ENCODE results near the gene SMARCB1.

Gene SMARCB1

DNA sequence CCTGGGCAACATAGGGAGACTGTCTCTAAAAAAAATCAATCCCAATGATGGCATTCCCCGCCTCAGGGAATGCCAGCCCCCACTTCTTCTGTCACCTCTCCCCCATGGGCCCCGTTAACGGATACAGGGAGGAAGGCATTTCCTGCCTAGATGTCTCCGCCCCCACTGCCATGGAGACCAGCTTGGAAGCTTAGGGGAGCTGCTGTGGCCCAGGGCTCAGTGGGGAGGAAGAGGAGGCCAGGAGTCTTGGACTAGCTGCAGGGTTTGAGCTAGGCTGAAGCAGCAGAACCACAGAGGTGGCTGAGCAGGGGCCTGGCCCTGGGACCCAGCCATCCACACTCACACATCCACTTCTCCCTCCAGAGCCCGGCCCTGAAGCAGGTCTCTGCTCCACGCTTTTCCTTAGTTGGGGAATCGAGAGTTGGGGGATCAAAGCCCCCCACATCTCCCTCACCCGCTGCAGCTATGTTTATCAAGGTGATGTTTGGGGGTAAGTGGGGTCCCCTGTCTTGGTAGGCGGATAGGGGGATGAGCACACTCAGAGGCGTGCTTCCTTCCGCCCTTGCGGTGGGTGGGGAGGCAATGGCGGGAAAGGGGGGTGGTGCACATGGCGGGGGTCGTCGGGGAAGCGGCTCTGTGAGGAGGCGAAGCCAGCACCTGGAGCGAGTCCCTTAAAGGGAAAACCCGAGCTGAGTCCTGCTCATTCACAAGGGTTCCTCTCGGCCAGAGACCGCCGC is 23.8 kb upstream of the SMARCB1 start, which contains the start of gene C22orf15:
Gene C22orf15 (plus strand): TSS at position 149 of the 737 bp plus-strand sequence. CDS start 317 bp downstream, at position 466.
- DNase-seq = peak in 1 of 2 donors; percentile 18

GRCh38 chr22:23763579-23763945 is 23.2 kb upstream of the SMARCB1 start:
- DNase-seq = peak in 1 of 2 donors; percentile 44

GRCh38 chr22:23763954-23764353 is 22.8 kb upstream of the SMARCB1 start:
- DNase-seq = no peak

- no peak for DNase-seq
These were observed 21.6 kb upstream of the SMARCB1 start for GRCh38 chr22:23764899-23765881.

- no peak for DNase-seq
These were observed 19.5 kb upstream of the SMARCB1 start for GRCh38 chr22:23767303-23767672.

GRCh38 chr22:23767673-23768548 is 18.9 kb upstream of the SMARCB1 start, which contains the start of gene CHCHD10:
Gene CHCHD10 (minus strand): TSS chr22:23767972. CDS start chr22:23767874, 98 bp downstream.
- peak; percentile 69 to 77 for DNase-seq

GRCh38 chr22:23769321-23769965 is 17.3 kb upstream of the SMARCB1 start:
- no peak for DNase-seq

DNA sequence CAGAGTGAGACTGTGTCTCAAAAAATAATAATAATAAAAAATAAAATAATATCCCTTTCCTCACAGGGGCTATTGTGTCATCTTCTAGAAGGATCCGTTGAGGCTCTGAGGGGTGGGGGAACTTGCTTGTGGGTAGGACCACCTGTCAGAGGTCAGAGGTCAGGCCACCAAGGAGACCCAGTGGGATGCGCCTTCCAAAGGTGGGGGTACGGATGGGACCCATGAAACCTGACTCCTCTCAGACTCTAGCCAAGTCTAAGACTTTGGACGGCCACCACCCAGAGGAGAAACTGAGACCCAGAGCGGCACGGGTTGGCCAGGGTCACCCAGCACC is 14.5 kb upstream of the SMARCB1 start:
- DNase-seq = no peak

DNA sequence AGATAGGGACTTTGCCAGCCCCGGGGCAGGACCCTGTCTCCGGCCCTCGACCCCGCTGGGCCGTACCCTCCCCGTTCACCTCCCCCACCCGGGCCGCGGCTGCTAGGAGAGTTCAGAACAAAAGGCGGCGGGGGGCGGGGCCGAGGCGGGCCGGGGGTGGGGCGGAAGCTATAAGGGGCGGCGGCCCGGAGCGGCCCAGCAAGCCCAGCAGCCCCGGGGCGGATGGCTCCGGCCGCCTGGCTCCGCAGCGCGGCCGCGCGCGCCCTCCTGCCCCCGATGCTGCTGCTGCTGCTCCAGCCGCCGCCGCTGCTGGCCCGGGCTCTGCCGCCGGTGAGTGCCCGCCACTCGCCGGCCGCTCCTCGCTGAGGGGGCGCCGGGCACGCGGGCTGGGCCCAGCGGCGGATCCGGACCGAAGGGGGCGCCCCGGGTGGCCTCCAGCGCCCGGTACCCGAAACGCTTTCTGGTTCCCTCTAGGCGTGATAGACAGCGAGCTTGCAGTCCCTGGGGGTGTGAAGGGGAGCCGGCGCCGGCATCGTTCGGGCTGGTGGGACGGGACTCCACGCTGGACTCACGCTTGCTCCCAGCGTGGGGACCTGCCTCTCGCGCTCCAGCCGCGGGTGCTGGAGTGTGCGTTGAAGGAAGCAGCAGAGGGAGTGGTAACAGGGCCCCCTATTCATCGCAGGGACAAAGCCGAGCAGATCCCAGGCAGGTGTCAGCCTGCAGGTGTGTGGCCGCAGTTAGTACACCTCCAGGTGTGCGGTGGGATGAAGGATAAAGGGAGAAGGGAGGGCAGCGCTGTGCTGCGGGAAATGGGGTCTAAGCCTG is 13.9 kb upstream of the SMARCB1 start, which contains the start of gene MMP11:
Gene MMP11 (plus strand): TSS at position 201 of the 825 bp plus-strand sequence. CDS start 22 bp downstream, at position 223.
- peak; percentile 41 to 60 for DNase-seq

GRCh38 chr22:23773483-23774113 is 13.2 kb upstream of the SMARCB1 start:
- no peak for DNase-seq

DNA sequence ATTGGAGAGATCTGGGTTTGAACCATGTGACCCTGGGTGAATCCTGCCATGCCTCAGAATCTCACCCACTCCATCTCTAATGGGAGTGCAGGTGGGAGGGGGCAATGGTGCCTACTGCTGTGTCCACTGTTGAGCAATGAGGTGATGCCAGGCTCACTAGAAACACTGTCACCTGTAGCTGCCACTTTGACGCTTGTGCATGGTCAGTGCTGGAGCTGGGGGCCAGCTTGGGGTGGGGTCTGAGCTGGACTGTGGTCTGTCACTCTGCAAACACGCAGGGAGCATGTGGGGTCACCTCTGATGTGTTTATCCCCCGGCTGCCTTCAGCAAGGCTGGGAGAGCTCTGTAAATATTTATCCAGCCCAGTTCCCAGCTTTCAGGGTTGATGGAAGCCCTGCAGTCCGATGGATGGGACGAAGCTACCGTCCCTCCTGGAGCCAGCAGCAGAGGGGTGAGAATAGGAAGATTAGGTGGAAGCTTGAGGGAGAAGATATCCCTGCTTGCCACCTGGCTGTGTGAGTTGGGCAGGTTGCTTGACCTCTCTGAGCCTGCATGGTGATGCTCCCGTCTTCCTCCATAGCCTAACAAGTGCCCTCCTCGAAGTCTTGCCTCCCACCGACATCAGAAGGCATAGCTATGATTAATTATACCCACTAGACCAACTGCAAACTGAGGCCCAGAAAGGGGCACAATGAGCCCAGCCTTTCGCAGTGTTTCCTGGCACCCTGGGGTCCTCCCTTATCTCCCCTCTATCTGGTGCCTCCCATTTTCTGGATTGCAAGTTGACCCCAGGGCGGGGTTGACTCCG is 12.4 kb upstream of the SMARCB1 start:
- no peak for DNase-seq

- no peak for DNase-seq
These were observed 11.8 kb upstream of the SMARCB1 start for GRCh38 chr22:23774922-23775436.

DNA sequence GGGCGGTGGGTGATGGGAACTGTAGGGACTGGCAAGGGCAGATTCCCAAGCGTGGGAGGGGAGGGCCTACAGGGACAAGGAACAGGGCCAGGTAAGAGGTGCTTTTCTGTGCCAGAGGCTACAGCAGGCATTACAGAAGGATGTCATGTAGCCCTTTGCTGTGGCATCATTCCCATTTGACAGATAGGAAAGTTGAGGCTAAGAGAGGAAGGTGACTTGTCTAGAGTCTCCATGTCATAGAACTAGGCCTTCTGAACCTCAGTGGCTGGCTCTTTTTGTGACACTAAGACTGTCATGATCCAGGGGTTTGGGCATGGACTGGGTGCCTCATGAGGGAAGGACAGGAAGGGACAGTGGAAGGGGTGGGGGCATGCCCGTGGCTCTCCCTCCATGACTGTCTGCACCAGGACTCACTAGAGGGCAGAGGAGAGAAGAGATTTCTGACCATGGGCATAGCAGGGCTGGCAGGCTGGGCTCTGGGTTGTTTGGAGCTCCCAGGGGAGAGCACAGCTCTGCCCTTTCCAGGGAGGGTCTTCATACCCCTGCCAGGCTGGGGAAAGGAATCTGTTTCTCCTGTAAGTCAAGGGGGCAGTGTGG is 10.9 kb upstream of the SMARCB1 start:
- DNase-seq = no peak

DNA sequence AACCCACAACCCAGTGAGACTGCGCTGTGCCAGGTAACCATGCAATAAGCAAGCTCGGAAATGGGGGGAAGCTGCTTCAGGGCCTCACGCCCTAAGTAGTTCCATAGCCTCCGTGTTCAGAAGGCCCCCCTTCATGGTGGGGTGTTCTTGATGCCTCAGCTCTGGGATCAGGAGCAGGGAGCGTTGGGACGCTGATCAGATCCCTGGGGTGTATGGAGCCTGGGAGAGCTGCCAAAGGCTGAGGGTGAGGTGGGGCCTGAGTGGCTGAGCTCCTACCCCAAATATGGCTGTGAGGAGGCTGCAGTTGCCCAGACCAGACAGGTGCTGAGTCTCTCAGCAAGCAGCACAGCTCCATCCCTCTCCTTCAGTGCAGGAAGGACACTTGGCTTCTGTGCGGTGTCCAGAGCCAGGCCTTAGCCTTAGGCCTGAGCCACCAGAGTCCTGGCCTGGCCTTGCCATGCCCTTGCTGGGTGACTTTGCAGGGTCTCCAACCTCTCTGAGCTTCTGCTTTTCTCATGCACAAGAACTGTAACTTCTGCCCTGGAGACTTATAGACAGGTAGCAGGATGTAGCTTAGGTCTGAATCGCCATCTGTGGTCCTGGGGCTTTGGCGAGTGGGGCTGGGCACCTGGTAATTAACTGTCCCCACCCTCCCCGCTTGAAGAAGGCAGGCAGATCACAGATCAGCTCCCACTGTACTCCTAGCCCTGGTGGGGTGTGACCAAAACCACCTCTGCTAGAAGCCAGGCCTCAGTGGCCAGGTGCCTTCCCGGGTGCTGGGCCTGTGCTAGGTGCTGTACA is 8.8 kb upstream of the SMARCB1 start:
- DNase-seq = no peak

GRCh38 chr22:23778577-23778900 is 8.2 kb upstream of the SMARCB1 start:
- DNase-seq = no peak

DNA sequence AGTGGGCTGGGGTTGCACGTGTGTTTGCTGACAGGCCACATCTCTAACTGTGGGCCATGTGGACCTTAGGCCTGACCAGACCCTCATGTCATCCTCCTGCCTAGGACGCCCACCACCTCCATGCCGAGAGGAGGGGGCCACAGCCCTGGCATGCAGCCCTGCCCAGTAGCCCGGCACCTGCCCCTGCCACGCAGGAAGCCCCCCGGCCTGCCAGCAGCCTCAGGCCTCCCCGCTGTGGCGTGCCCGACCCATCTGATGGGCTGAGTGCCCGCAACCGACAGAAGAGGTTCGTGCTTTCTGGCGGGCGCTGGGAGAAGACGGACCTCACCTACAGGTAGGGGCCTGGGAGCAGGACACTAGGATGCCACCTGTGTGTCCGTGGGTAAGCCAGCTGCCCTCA is 7.7 kb upstream of the SMARCB1 start:
- no peak for DNase-seq

- DNase-seq = no peak
These were observed 7.0 kb upstream of the SMARCB1 start for GRCh38 chr22:23779731-23780130.

- no peak for DNase-seq
These were observed 6.5 kb upstream of the SMARCB1 start for GRCh38 chr22:23780146-23780748.
